HG03175 (cell line): Measurements from ENCODE around the gene MTA1.

ENCODE experiments used
- ATAC-seq: cut with Tn5 transposase; IDR thresholded peaks from one replicate; pipeline ENCODE4 v1.9.1; 2021; ENCODE audit warnings: mild to moderate bottlenecking, moderate library complexity; ENCODE audit not compliant: unreplicated experiment

The MTA1 gene

DNA sequence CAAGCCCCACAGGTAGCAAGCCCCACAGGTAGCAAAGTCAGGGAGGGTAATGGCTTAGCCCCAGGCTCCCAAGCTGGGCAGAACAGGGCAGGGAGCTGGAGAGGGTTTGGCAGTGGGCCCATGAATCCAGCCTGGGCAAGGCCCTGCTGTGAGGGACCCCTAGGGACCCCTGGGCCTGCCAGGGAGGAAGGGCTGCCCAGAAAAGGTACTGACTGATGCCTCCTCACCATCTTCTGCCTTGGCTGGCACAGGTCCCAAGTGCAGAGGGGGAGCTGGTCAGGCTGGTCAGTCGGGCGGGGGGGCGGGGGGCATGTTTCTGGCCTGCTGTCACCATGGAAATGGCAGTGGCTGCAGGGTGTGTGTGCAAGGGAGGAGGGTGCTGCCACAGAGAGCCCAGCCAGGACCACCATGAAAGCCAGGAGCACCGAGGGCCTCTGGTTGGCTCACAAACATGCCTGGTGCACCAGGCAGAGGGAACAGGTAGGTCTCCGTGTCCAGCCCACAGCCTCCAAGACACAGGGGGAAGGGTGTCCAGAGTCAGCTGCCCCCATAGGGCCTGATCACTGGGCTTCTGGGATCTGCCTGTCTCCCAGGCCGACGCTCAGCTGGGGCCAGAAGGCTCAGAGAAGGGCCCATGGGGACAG, 53.5 kb downstream of the MTA1 start:
- ATAC-seq = no peak

DNA sequence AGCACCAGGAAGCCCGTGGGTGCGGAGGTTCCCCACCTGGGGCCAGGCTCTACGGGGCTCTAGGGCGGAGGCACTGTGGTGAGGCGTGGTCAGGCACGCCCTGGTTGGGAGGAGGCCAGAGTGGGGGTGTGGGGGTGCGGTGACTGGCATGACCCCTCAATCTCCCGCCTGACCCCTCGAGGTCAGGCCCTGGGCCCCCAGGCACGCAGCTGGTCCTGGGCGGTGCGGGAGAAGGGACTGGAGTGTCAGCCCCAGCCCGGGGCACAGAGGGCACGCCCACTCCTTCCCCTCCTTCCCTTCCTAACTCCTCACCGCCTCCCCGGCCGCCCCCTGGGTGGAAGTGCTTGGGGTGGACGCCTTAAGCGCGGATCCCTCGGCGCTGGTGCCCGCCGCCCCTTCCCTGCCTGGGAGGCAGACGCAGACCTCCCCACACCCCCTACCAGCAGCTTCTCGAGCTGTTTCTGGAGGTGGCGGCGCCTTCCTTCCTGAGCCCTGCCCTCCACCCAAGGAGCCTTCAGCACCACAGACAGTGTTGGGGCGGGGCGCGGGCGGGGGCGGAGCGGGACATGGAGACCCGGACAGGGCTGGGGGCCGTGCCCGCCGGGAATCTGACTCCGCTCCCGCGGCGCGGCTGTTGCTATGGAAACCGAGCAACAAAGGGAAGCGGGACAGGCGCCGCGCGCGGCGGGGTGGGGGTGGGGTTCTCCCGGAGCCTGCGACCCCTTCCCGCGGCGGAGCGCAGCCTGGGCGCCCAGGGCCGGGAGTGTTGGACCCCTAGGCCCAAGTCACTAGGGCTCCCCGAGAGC, 54.3 kb downstream of the MTA1 start:
- no peak for ATAC-seq

DNA sequence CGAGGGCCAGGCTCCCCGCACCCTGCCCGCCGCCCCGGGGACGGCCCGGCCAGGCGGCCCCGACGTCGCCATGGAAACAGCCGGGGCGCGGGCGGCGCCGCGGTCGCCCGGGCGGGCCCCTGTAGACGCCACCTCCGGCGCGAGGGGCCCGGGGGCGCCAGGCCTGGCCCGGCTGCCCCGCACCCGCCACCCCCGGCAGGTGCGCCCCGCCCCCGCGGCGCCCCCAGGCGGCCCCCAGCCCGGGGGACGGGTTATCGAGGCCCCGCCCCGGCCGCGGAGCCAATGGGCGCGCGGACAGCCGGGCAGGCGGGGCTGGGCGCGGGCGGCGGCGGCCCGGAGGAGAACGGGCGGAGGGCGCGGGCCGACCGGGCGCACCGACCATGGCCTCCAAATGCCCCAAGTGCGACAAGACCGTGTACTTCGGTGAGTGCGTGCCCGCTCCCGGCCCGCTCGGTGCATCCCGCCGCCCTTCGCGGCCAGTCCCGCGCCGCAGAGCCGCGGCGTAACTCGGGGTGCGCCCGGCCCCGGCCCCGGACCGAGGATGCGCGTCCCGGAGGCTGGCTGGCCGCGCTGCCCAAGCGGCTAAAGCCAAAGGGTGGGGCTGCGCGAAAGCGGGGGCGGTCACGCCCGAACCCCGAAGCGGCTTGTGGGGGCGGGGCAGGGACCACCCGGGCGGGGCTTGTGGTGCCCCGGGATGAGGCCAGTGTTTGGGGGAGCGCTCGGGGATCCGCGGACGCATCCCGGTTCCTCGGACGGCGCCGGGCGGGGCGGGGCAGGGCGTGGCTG, 55.0 kb downstream of the MTA1 start, which contains the start of gene CRIP2:
TSS of gene CRIP2 (plus strand) at position 339 of the 786 bp plus-strand sequence. CDS start at position 381, 42 bp downstream.
- ATAC-seq = no peak

DNA sequence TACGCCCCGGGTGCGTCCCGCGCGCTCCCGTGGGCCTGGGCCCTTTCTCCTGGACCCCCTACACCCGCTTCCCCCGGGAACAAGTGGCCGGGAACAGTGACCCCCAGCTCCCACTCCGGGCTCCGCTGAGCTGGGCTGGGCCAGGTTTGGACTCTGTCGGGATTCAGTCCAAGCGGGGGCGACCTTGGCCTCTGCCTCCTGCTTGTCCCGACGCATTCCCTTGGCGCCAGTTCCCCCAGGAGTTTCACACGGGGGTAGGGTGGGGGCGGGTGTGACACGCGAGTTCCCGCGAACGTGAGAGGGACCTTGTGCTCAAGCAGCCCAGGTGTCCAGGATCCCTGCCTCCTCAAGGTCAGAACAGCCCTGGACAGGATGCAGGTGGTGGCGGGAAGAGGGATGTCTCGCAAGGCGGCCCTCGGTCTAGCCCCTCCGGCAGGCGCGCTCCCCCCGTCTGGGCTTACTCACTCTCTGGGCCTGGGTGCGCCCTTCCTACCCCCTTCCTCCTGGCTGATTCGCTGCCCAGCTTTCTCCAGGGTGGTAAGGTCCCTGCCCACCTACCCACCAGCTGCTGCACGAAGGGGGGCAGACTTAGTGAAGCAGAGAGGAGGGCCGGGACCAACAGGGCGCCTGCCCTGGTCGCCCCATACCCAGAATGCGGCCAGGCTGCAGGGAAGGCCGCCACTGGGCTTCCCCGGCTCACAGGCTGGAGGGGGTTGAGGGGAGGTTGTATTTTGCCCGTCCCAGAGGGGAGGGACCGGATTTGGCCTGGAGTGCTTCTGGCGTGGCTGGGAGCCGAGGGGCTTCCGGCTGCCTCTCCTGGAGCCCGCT, 55.9 kb downstream of the MTA1 start:
- ATAC-seq = no peak

DNA sequence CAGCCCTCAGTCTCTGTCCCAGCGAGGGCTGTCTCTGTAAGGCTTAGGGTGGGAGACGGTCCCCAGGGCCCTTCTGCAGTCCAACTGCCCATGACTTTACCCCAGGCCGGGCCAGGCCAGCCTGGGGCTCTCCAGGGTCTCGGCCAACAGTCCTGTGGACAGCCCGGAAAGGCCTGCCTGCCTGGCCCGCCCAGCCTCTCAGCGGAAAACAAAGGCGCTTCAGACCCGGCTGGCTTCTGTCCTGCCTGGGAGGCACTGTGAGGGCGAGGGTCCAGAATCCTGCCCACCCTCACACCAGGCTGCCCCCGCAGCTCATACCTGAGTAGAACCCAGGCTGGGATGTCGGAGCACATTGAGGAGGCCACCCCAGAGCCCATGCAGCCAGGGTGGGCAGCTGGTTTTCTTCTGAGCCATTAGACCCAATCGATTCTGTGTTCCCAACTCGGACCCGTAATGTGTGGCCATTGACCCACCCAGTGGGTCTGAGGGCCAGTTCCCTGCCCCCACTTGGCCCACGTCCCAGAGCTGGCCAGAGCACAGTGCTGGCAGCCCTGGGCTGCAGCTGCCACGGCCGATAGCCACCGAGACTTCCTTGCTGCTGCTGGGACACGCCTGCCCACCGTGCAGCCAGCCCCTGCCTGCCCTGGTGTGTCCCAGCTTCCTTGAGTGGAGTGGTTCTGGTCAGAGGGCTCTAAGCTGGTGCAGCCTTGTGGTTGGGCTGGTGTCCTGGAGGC, 56.6 kb downstream of the MTA1 start:
- no peak for ATAC-seq

DNA sequence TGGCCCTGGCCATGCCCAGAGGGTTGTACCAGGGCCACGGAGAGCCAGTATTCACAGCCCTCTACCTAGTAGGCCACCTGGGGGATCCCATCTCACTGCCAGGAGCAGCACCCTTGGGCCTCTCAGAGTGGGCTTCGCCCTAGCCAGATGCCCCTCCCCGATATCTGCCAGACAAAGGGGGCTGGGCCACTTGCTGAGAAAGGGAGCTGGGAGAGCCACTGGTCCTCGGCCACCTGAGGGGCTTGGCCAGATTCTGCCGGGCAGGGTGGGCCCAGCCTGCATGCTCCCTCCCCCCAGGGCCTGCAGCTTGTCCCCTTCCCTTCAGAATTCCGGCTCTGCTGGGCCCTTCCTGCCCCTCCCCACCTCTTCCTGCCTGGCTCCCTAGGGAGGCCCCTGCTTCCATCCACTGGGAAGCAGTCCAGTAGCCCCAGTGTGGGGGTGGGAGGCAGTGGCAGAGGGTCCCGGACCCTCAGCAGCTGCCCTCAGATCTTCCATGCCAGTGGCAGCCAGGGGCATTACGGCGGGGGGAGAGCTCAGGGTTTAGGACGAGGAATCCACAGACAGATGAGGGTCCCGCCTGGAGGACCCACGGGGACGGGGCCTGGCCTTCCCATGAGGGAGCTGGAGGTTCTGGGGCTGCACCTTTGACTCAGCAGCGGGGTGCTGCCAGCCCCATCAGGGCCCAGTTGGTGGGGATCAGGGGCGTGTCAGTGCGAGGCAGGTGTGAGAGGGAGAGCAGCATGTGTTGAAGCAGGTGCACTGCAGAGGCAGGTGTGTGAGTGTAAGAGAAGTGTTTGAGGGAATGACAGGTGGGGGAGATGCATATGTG, 57.4 kb downstream of the MTA1 start:
- no peak for ATAC-seq

DNA sequence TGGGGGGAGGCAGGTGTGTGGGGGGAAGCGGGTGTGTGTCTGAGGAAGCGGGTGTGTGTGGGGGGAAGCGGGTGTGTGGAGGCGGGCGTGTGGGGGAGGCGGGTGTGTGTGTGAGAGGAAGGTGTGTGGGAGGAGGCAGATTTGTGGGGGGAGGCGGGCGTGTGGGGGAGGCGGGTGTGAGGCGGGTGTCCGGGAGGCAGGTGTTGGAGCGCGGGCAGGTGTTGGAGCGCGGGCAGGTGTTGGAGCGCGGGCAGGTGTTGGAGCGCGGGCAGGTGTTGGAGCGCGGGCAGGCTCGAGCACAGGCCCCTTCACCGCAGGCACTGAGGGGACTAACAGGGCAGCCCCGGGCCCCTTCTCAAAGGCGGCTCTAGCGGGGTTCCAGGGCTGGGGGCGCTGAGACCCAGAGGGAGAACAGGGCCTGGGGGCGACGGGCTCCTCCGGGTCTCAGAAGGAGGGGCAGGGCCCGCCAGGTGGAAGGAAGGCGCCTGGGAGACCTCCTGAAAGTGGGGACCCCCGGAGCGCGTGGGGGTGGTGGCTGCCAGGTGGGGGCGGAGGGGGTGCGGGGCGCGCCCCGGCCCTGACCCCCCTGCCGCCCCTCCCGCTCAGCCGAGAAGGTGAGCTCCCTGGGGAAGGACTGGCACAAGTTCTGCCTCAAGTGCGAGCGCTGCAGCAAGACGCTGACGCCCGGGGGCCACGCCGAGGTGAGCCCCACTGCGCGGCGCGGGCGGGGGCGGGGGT, 58.2 kb downstream of the MTA1 start:
- no peak for ATAC-seq

DNA sequence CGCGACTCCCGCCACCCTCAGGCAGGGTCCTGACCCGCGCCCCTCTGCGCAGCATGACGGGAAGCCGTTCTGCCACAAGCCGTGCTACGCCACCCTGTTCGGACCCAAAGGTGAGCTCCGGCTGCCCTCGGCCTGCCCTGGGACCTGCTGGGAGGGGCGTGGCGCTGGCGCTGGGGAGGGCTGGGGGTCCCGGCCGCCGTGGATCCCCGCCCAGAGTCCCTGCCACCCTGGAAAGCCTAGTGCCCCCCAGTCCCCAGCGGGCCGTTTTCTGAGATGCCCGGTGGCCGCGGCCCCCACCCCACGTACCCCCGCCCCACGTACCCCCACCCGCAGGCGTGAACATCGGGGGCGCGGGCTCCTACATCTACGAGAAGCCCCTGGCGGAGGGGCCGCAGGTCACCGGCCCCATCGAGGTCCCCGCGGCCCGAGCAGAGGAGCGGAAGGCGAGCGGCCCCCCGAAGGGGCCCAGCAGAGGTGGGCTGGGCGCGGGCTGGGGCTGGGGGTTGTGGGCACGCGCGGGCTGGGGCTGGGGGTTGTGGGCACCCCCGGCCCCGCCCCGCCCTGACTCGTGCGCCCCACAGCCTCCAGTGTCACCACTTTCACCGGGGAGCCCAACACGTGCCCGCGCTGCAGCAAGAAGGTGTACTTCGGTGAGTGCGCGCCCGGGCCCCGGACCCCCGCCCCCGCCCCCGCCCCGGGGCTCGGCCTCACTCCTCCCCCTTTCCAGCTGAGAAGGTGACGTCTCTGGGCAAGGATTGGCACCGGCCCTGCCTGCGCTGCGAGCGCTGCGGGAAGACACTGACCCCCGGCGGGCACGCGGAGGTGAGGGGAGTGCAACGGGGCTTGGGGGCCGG, 59.0 kb downstream of the MTA1 start:
- ATAC-seq = no peak

DNA sequence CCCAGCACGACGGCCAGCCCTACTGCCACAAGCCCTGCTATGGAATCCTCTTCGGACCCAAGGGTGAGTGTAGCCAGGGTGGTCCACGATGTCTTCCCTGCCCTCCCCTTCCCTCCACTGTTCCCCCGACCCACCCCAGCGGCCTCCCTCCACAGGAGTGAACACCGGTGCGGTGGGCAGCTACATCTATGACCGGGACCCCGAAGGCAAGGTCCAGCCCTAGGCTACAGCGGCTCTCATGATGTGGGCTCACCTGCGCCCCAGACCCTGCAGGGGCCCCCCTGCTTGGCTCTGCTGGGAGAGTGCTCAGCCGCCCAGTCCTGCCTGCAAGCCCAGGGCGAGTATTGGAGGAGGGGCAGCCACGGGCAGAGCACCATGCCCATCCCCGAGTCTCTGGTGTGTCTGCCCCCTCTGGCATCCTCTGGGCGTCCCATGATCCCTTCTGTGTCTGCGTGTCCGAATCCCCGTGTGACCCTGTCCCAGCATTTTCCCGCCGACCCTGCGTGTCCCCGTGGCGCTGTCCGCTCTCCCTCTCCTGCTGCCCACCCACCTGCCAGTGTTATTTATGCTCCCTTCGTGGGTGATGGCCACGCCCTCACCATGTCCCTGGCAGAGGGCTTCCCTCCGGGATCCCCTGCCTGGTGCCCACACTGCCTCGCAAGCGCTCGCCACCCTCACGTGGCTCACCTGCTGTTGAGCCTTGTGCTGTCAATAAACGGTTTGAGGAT, 60.0 kb downstream of the MTA1 start:
- no peak for ATAC-seq

DNA sequence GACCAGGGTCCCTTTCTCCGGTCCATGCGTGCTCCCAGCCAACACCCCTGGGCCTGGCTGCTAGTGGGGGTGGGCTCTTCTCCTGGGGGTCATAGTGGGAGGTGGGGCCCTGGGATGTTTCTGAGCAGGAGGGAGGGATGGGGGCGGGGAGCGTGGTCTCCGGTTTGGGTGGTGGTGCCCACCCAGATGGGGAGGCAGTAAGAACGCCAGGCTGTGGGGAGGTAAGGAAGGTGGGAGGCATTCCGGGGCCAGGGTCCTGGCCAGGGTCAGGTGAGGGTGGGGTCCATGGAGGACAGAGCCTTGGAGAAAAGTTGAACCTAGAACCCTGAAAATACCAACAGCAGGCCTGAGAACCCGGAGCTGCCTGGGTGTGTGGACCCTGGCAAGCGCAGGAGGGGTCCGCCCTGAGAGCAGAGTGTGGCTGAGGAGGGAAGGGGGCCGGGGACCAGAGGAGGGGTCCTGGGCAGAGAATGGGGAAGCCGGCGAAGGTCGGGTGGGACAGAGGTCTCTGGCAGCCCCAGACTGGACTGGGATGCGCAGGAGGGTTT, 60.6 kb downstream of the MTA1 start:
- no peak for ATAC-seq

DNA sequence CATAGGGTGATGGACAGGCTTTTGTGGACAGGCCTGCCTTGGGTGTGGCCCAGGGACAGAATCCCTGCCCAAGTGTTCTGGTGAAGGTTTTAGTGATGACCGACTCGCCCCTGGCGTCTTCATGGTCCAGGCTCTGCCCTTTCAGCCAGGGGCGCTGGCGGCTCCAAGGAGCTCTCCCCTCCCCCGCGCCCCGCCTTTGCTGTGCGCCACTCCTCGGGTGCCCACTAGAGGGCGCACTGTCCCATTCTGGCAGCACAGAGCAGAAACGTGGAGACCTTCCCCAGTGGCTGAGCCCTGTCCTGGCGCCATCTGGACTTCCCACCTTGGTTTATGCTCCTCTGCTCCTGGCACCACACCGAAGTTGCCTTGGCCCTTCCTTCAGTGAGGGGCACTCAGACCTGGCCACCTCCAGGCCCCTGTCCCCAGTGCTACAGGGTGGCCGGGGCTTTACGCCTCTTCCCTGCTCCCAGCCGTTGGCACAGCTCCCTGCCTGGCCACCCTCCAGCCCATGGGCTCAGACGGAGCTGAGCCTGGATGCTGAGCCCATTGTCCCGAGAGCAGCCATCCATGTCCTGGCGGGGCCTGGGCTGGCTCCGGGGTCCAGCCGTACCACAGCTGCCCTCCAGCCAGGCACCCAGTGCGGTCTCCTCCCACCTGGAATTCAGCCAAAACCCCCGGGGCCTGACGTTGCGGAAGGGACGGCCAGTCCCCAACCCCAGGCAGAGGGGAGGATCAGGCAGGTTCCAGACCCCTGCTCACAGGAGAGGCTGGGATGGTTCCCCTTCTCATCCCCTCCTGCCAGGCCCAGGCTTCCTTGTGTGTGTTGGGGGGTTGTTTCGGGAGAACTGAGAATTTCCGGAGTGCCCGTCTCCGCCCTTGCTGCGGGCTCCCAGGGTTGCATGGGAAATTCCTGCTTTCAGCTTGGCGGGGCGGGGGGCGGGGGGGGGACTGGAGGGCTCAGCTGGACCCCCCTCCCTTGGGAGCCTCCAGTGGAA, 61.5 kb downstream of the MTA1 start:
- ATAC-seq = peak; percentile 53

DNA sequence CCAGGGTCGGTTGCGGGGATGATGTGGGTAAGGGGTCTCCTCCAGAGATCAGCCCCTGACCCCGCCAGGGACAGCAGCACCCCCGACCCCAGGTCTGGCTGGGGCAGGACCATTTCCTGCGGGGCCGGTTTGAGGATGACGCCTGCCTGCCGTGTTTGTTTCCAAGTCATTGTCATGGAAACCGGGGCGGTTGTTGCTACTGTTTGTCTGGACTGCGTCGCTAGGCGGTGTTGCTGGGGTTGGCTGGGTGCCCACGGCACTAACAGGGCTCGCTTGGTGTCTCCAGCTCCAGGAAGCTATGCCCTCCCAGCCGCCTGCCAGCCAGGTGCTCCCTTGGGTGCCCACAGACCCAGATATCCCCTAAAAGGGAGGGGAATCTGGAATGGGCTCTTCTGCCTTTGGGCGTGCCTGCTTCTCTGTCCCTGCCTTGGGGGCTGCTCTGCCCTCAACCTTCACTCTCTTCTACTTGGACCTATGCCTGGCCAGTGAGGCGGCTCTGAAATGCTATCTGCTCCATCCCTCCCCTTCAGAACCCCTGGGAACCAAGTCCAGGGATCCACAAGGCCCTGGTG, 62.3 kb downstream of the MTA1 start:
- ATAC-seq = peak; percentile 60

DNA sequence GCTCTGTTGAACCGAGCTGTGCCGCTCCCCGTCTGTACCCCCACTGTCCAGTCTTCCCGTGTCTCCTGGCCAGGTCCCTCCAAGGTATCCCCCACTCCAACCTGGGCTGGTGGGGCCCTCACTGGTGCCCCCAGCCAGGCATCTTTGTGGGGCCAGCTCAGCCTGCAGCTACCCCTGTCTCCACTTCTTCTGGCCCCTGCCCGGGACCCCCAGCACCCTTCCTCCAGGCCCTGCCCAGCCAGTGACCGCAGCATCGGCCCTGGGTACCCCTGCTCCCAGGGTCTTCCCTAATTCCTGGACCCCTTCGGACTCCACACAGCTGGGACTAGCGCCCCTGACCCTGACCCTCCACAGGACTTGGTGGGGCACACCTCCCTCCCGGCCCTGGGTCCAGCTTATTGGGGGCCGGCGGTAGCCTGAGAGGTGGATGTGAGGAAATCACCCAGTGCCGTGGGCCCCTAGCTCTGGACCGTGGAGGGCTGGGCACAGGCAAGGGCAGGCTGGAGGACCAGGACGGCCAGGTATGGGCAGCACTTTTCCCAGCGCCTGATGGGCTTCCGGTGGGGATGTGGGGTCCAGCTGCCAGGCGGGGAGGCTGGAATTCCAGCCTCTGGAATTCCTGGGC, 63.0 kb downstream of the MTA1 start:
- no peak for ATAC-seq

DNA sequence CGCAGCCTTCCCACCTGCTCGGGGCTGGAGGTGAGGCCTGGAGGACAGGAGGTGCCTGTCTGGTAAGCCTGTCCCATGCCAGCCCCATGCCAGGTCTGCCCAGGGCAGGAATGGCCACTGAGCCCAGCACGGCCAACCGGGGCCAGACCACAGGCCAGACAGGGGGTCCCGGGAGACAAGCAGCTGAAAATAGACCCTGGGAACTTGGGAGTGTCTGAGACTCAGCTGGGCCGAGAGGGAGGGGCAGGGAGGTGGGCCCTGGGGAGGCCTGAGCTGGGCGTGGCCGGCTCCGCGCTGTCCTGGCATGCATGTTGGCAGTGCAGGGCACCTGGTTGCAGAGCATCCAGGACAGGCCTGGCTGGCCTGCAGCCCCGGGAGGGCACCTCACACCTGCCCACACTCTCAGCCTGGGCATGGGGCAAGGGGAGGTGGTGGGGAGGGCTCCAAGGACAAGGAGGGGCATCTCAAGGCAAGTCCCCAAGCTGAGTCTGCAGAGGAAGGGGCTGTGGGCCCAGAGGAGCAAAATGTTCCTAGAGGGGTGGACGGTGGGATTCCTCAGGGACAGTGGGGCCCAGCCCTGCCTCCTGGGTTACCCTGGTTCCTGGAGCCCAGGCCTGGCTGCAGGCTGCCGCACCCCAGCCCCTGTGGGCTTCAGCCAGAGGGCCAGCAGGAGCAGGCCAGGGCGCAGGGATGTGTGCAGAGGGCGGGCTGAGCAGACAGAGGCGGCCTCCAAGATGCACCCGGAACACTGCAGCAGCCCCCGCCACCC, 63.9 kb downstream of the MTA1 start:
- no peak for ATAC-seq
